Mucosa of stomach (tissue), 1 donor: ENCODE measurements around the gene LIG1.
"Not testable (repeated sequence)": the region's sequence is repeated elsewhere in the genome, so short reads cannot be mapped to it uniquely, and the experiment has no call there.

Experiments used
- H3K27me3 ChIP-seq: one replicate; pipeline ENCODE4 v1.7.0; 2013; ENCODE audit warnings: mild to moderate bottlenecking, low read length; ENCODE audit not compliant: control insufficient read depth, insufficient read depth
- H3K36me3 ChIP-seq: one replicate; pipeline ENCODE4 v1.7.0; 2013; ENCODE audit warnings: low read length; ENCODE audit not compliant: control insufficient read depth, insufficient read depth
- H3K4me1 ChIP-seq: one replicate; pipeline ENCODE4 v1.7.0; 2013; ENCODE audit warnings: mild to moderate bottlenecking, low read length; ENCODE audit not compliant: control insufficient read depth, insufficient read depth
- H3K4me3 ChIP-seq: one replicate; pipeline ENCODE4 v1.7.0; 2013; ENCODE audit warnings: low read length
- H3K9ac ChIP-seq: one replicate; pipeline ENCODE4 v1.7.0; 2013; ENCODE audit warnings: mild to moderate bottlenecking, low read length, moderate library complexity
- H3K9me3 ChIP-seq: one replicate; pipeline ENCODE4 v1.7.0; 2013; ENCODE audit warnings: mild to moderate bottlenecking, low read length, moderate library complexity; ENCODE audit not compliant: control insufficient read depth
- donor health status: Pancreatic carcinoma.

Gene LIG1

DNA sequence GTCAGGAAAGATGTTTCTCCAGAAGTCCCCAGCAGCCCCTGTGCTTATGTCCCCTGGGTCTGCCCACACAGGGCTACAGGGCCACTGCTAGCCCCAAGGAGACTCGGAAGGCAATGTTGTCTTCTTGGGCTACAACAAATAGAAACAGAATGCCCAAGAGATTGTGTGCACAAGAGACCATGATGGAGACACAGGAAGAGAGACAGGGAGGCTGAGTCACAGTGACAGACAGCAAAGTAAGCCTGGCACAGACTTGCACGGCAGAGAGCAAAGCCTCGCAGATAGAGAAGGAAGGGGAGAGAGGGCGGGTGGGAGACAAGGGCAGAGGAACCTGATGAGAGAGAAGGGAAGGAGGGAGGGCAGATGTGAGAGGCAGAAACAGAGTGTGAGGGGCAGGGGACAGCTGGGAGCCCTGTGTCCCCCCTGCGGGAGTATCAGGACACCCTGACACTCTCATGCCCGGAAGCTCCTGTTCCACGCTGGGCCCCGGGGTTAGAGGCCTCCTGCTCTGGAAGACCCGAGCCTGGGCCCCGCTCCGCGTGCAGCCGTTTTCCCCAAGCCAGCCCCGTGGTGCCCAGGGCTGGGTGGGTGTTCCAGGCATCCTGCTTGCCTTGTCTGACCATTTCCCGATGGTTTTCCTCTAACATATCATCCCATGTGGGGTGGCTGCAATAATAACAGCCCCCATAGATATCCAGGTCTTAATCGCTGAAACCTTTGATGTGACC lies 56.8 kb downstream of the LIG1 start:
- no peak overlapping the region for H3K9ac ChIP-seq
- no peaks in the 10 kb centered on the region for H3K36me3 ChIP-seq
- H3K27me3 ChIP-seq = no peaks in the 10 kb centered on the region
- H3K4me3 ChIP-seq = no peak overlapping the region
- H3K9me3 ChIP-seq = no peaks in the 10 kb centered on the region
- peaks cover 7% of the 10 kb centered on the region for H3K4me1 ChIP-seq

DNA sequence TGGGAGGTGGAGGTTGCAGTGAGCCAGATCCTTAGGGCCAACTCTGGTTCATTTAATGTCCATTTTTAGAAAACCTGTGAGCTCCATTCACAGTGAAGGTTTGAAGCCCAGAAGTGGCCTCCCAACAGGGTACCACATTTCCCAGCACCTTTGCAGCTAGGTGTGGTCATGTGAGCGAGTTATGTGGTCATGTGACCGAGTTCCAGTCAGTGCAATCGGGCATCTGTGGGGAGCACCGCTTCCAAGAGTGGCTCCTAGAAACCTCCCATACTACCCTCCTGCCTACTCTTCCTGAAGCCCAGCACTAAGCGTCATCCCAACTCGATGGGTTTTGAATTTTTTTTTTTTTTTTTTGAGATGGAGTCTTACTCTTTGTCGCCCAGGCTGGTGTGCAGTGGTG lies 58.9 kb downstream of the LIG1 start:
- Histone ChIP-seq H3K36me3 (no peaks in the 10 kb centered on the region), H3K4me3 (no peak overlapping the region), H3K9me3 (no peaks in the 10 kb centered on the region), H3K4me1 (peaks cover 17% of the 10 kb centered on the region), H3K9ac (no peak overlapping the region), H3K27me3 (no peaks in the 10 kb centered on the region)

DNA sequence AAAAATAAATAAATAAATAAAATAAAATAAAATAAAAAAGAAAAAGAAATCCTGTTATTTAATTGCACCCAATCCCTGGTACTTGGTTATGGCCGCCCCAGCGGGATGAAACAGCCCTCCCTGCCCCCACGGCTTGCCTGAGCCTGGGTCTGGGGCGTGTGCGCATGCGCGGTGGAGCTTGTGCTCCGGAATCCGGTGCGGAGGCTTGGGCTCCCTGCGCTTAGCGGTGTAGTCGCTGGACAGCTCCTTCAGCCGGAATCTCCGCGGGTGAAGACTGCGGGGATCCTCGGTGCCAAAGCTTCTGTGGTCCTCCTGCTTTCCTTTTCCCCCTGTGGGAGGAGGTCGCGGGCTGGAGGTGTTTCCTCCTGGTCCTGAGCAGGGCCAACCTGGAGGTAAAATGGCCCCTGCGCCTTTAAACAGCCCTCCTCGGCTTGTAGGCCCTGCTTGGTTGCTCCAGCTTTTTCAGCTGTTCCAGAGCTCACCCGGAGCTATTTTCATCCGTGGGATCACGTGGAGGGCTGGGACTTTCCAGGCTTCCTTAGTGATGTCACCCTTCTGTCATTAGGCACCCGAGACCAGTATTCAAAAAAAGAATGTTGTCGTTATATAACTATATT lies 59.7 kb downstream of the LIG1 start, which contains the start of gene PLA2G4C:
Gene PLA2G4C (minus strand): TSS at position 468 of the 617 bp plus-strand sequence. CDS start 4,288 bp downstream, outside the sequence.
- H3K4me1 ChIP-seq = peaks cover 17% of the 10 kb centered on the region
- peak within 1 kb of the TSS; percentile 42 for H3K9ac ChIP-seq
- no peaks in the 10 kb centered on the region for H3K36me3 ChIP-seq
- H3K27me3 ChIP-seq = no peaks in the 10 kb centered on the region
- H3K4me3 ChIP-seq = peak within 1 kb of the TSS; percentile 15
- H3K9me3 ChIP-seq = no peaks in the 10 kb centered on the region

DNA sequence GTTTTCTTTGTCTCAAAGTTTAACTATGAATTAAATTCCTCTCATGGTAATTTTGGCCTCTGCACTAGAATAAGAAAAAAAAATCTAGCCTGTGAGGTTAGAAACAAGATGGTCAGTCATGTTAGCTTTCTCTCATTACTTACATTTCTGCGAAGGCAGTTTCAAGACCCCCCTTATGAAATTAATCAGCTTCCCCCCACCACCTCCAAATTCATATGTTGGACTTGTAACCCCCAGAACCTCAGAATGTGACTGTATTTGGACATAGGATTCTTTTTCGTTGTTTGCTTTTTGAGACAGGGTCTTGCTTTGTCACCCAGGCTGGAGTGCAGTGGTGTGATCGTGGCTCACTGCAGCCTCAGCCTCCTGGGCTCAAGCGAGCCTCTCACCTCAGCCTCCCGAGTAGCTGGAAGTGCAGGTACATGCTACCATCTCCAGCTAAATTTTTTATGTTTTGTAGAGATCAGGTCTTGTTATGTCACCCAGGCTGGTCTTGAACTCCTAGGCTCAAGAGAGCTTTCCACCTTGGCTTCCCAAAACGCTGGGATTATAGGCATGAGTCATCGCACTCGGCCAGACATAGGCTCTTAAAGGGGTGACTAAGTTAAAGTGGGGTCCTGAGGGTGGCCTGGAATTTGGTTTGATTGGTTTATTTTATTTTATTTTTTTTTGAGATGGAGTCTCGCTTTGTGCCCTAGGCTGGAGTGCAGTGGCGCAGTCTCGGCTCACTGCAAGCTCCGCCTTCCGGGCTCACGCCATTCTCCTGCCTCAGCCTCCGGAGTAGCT lies 61.0 kb downstream of the LIG1 start:
- no peaks in the 10 kb centered on the region for H3K9me3 ChIP-seq
- no peaks in the 10 kb centered on the region for H3K36me3 ChIP-seq
- no peak overlapping the region for H3K9ac ChIP-seq
- H3K27me3 ChIP-seq = no peaks in the 10 kb centered on the region
- peaks cover 17% of the 10 kb centered on the region for H3K4me1 ChIP-seq
- H3K4me3 ChIP-seq = no peak overlapping the region

DNA sequence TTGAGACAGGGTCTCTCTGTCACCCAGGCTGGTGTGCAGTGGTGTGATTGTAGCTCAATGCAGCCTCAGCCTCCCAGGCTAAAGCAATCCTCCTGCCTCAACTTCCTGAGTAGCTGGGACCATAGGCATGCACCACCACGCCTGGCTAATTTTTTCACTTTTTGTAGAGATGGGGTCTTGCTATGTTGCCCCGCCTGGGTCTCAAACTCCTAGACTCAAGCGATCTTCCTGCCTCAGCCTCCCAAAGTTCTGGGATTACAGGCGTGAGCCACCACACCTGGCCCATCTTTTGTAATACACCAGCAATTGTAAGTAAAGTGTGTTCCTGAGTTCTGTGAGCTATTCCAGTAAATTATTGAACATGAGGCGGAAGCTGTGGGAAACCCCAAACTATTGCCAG lies 66.2 kb downstream of the LIG1 start:
- H3K36me3 ChIP-seq = no peaks in the 10 kb centered on the region
- H3K9me3 ChIP-seq = no peaks in the 10 kb centered on the region
- H3K4me3 ChIP-seq = no peak overlapping the region
- H3K4me1 ChIP-seq = peaks cover 10% of the 10 kb centered on the region
- H3K27me3 ChIP-seq = no peaks in the 10 kb centered on the region
- no peak overlapping the region for H3K9ac ChIP-seq

DNA sequence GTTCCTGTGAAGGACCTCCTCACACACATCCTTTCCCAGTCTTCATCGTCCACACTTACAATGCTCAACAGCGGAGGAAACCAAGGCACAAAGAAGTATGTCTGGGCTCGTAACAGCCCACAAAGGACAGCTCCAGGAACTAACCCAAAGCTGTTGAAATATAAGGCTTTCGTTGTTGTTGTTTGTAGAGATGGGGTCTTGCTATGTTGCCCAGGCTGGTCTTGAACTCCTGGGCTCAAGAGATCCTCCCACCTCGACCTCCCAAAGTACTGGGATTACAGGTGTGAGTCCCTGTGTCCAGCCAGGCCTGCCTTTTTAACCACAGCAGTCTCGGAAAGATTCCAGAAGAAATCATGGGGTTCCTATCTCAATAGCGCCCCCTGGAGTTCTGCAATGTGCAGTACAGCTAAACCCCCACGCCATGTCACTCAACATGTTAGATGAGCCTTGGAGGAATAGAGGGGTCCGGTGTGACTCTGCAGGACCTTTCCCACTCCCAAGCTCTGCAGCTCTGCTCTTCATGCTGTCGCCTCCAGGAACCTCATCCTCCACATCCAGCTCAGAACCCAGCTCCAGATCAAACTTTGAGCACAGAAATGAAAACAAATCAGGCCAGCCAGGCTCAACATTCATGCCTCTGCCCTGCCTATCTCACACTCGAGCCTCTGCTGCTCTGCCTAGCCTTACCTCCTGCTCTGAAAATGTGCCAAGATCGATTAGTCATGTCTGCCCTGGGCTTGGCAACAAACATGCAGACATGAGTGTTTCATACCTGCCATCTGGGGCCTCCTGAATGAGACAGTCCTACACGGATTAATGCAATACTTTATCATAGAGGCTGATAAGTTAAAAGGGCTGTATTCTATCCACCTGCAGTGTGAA lies 67.0 kb downstream of the LIG1 start:
- H3K9me3 ChIP-seq = no peaks in the 10 kb centered on the region
- peaks cover 10% of the 10 kb centered on the region for H3K4me1 ChIP-seq
- H3K27me3 ChIP-seq = no peaks in the 10 kb centered on the region
- H3K36me3 ChIP-seq = no peaks in the 10 kb centered on the region
- no peak overlapping the region for H3K9ac ChIP-seq
- no peak overlapping the region for H3K4me3 ChIP-seq

DNA sequence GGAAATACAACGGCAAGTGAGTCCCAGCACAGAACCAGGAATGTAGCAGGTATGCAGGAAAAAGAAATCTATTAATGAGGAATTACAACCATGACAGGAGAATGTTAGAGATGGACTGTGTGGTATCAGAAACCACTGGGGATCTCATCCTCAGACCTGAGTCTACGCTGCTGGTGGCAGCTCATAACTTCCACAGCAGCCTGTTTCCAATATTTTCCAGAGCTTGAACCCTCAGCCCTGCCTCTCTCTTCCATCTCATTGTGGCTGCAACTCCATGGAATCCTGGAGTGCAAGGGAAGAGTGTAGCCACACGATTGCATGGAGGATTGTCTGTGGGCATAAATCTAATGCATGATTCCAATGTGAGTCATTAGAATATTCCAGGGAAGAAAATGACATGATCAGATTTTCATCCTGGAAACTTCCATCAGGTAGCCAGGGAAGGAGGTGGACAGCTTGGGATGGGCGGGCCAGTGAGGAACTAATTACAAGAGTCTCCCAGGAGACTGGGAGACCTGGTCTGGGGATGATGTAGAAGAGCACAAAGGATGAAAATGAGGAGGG lies 74.5 kb downstream of the LIG1 start:
- Histone ChIP-seq H3K9me3 (no peaks in the 10 kb centered on the region), H3K9ac (no peak overlapping the region), H3K27me3 (no peaks in the 10 kb centered on the region), H3K4me1 (no peaks in the 10 kb centered on the region), H3K36me3 (no peaks in the 10 kb centered on the region), H3K4me3 (no peak overlapping the region)

DNA sequence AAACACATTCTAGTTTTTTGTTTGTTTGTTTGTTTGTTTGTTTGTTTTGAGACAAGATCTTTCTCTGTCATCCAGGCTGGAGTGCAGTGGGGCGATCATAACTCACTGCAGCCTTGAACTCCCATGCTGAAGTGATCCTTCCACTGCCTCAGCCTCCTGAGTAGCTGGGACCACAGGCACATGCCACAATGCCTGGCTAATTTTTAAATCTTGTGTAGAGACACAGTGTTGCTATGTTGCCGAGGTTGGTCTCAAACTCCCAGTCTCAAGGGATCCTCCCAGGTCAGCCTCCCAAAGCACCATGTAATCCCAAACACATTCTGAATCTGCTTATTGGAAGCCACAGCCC lies 75.3 kb downstream of the LIG1 start:
- Histone ChIP-seq H3K36me3 (no peaks in the 10 kb centered on the region), H3K9me3 (no peaks in the 10 kb centered on the region), H3K4me1 (no peaks in the 10 kb centered on the region), H3K4me3 (no peak overlapping the region), H3K27me3 (no peaks in the 10 kb centered on the region), H3K9ac (no peak overlapping the region)

DNA sequence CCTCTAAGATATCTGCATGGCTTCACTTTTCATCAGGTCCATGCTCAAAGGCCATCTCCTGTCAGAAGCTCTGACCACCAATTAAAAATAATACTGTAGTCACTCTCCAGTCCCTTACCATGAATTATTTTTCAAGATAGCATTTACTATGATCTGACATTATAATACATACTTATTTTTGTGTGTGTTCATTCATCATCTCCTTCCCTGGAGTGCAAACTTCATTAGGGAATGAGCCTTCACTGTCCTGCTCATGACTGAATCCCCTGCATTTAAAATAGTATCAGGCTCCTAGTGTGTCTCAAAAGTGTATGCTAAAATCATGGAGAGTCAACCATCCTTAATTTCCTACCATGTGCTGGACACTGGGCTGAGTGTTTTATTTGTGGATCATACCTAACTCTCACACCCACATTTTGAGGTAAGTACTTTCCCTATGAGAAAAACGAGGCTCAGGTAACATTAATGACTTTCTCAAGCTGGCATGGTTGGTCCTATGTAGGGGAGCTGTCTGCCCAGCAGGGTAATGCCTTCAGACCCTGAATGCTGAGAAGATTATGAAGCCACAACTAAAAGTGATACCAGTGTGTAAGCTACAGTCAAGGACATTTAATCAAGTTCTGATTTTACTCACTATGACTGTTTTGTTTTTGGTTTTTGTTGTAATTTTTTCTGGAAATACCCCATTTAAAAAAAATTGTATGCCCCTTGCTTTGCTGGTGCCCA lies 75.9 kb downstream of the LIG1 start:
- H3K4me1 ChIP-seq = no peaks in the 10 kb centered on the region
- no peaks in the 10 kb centered on the region for H3K36me3 ChIP-seq
- H3K9ac ChIP-seq = no peak overlapping the region
- no peaks in the 10 kb centered on the region for H3K27me3 ChIP-seq
- H3K4me3 ChIP-seq = no peak overlapping the region
- no peaks in the 10 kb centered on the region for H3K9me3 ChIP-seq

DNA sequence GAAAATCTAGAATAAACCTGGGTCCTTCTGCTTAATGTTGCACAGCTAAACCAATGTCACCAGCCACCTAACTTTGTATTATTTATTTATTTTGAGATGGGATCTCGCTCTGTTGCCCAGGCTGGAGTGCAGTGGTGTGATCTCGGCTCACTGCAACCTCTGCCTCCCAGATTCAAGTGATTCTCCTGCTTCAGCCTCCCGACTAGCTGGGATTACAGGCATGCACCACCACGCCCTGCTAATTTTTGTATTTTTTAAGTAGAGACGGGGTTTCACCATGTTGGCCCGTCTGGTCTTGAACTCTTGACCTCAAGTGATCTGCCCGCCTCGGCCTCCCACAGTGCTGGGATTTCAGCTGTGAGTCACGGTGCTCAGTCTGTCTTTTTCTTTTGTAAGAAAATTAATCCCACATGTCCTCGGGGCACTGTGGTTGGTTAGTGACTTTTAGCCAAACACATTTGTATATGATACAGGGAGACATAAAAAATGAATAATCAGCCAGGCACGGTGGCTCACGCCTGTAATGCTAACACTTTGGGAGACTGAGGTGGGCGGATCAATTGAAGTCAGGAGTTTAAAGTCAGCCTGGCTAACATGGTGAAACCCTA lies 78.9 kb downstream of the LIG1 start:
- not testable (repeated sequence) for H3K36me3 ChIP-seq, H3K9ac ChIP-seq, H3K4me3 ChIP-seq, H3K4me1 ChIP-seq, H3K9me3 ChIP-seq, H3K27me3 ChIP-seq
